IMR-90 (cell line): Measurements from ENCODE around the gene CPXM2. TPM values are rescaled to one million over a fixed set of nuclear protein-coding genes. Genes with fewer than 3 reads are reported as not detected.

Source experiments
- ATAC-seq: fragments of 200-7000 bp; cut with Tn5 transposase; 2 replicates; pipeline ENCODE4 v1.9.1; 2020; ENCODE audit warnings: low read depth, mild to moderate bottlenecking, moderate library complexity
- BruUV-seq: library from RNA; stranded (reverse); fragments of 400-500 nt; replicated peaks from 2 replicates; lab custom pipeline; 2021; lab: Mats Ljungman, UMichigan
- CTCF ChIA-PET: fragments of 300-600 bp; formaldehyde crosslinking; extraction: SDS; loops from one replicate; lab custom pipeline; 2021; ENCODE audit warnings: antibody characterized with exemption; lab: Yijun Ruan, JAX
- POLR2A ChIA-PET: fragments of 300-600 bp; sonication (Branson Sonifier 250); formaldehyde crosslinking; loops from one replicate; lab custom pipeline; 2022; ENCODE audit warnings: antibody characterized with exemption; ENCODE audit not compliant: unreplicated experiment; lab: Charles Lee
- DNase-seq: peaks from one replicate; pipeline ENCODE4 v3.0.0; 2013
- H2AFZ ChIP-seq: replicated peaks from 2 replicates; pipeline ENCODE3; 2013; ENCODE audit warnings: low read length, mild to moderate bottlenecking; ENCODE audit not compliant: poor library complexity
- H2AK5ac ChIP-seq: 2 replicates; pipeline ENCODE4 v1.6.1; 2013; ENCODE audit warnings: low read depth, low read length, inconsistent platforms
- H2AK9ac ChIP-seq: replicated peaks from 2 replicates; pipeline ENCODE3; 2013; ENCODE audit warnings: mild to moderate bottlenecking, low read depth, low read length, moderate library complexity; ENCODE audit not compliant: poor library complexity
- H2BK120ac ChIP-seq: 2 replicates; pipeline ENCODE4 v1.6.1; 2013; ENCODE audit warnings: low read depth, low read length, inconsistent platforms
- H2BK15ac ChIP-seq: 3 replicates; pipeline ENCODE4 v1.6.1; 2013; ENCODE audit warnings: low read depth, low read length, inconsistent platforms
- H2BK20ac ChIP-seq: 2 replicates; pipeline ENCODE4 v1.6.1; 2013; ENCODE audit warnings: low read depth, mild to moderate bottlenecking, inconsistent platforms, low read length, moderate library complexity
- H2BK5ac ChIP-seq: 2 replicates; pipeline ENCODE4 v1.6.1; 2013; ENCODE audit warnings: mild to moderate bottlenecking, low read depth, low read length, inconsistent platforms; ENCODE audit not compliant: poor library complexity, severe bottlenecking
- H3K14ac ChIP-seq: replicated peaks from 2 replicates; pipeline ENCODE4 v1.6.1; 2013; ENCODE audit warnings: low read depth, low read length, inconsistent platforms
- H3K18ac ChIP-seq: 2 replicates; pipeline ENCODE4 v1.6.1; 2013; ENCODE audit warnings: low read depth, low read length, control low read depth
- H3K23ac ChIP-seq: 2 replicates; pipeline ENCODE4 v1.6.1; 2013; ENCODE audit warnings: low read depth, low read length, inconsistent platforms
- H3K27ac ChIP-seq: 2 replicates; pipeline ENCODE4 v1.5.1; 2013; ENCODE audit warnings: mild to moderate bottlenecking, control low read depth, low read length; ENCODE audit not compliant: insufficient read depth
- H3K27me3 ChIP-seq: 2 replicates; pipeline ENCODE4 v1.6.1; 2013; ENCODE audit warnings: low read length; ENCODE audit not compliant: control insufficient read depth, insufficient read depth
- H3K36me3 ChIP-seq: 2 replicates; pipeline ENCODE4 v1.6.1; 2013; ENCODE audit warnings: low read length, mixed read lengths; ENCODE audit not compliant: control insufficient read depth, insufficient read depth
- H3K4ac ChIP-seq: 2 replicates; pipeline ENCODE4 v1.6.1; 2013; ENCODE audit warnings: low read depth, low read length, inconsistent platforms
- H3K4me1 ChIP-seq: 2 replicates; pipeline ENCODE4 v1.6.1; 2013; ENCODE audit warnings: low read length, mixed read lengths; ENCODE audit not compliant: control insufficient read depth, insufficient read depth
- H3K4me2 ChIP-seq: 2 replicates; pipeline ENCODE4 v1.6.1; 2013; ENCODE audit warnings: low read depth, mild to moderate bottlenecking, control low read depth, low read length, moderate library complexity
- H3K4me3 ChIP-seq: 2 replicates; pipeline ENCODE4 v1.5.1; 2013; ENCODE audit warnings: low read depth, mild to moderate bottlenecking, control low read depth, low read length, moderate library complexity; ENCODE audit not compliant: insufficient read depth
- H3K56ac ChIP-seq: 2 replicates; pipeline ENCODE4 v1.6.1; 2013; ENCODE audit warnings: low read length, inconsistent platforms; ENCODE audit not compliant: insufficient read depth; ENCODE audit errors: extremely low read depth
- H3K79me1 ChIP-seq, 2 experiments: 2 replicates each; pipeline ENCODE4 v1.6.1; 2013; ENCODE audit warnings: low read length in 2 of 2, inconsistent platforms in 1 of 2, low read depth in 1 of 2
- H3K9ac ChIP-seq: 2 replicates; pipeline ENCODE4 v1.6.1; 2013; ENCODE audit warnings: low read depth, low read length, control low read depth
- H3K9me1 ChIP-seq: 2 replicates; pipeline ENCODE4 v1.6.1; 2013; ENCODE audit warnings: low read length, inconsistent platforms; ENCODE audit not compliant: insufficient read depth
- H3K9me3 ChIP-seq: 2 replicates; pipeline ENCODE4 v1.6.1; 2013; ENCODE audit warnings: low read length; ENCODE audit not compliant: control insufficient read depth, insufficient read depth
- H4K20me1 ChIP-seq: 2 replicates; pipeline ENCODE4 v1.6.1; 2013; ENCODE audit warnings: low read length, inconsistent platforms; ENCODE audit not compliant: insufficient read depth
- H4K5ac ChIP-seq: 2 replicates; pipeline ENCODE4 v1.6.1; 2013; ENCODE audit warnings: mild to moderate bottlenecking, low read depth, low read length, control low read depth
- H4K8ac ChIP-seq, 2 experiments: 2 replicates each; pipeline ENCODE4 v1.6.1; 2013; ENCODE audit warnings: low read depth in 2 of 2, low read length in 2 of 2, control low read depth in 1 of 2, inconsistent platforms in 1 of 2
- H4K91ac ChIP-seq: 2 replicates; pipeline ENCODE4 v1.6.1; 2013; ENCODE audit warnings: low read depth, low read length, inconsistent platforms; ENCODE audit not compliant: insufficient read depth
- ELK1 ChIP-seq: fragments of 150-350 bp; IDR thresholded peaks from 2 replicates; pipeline ENCODE4 v1.6.1; 2016; ENCODE audit warnings: low read depth, mild to moderate bottlenecking, low read length, moderate library complexity, borderline replicate concordance
- RCOR1 ChIP-seq: IDR thresholded peaks from 2 replicates; pipeline ENCODE4 v1.6.1; 2012; ENCODE audit warnings: mild to moderate bottlenecking, low read length, improper control_type of control experiment; ENCODE audit not compliant: insufficient replicate concordance
- WGBS, 2 experiments: methylation state at CpG; one replicate each; pipeline versions ENCODE4 v1.1.5 to v1.1.7; 2013; ENCODE audit warnings: missing lambda C conversion rate in 2 of 2; ENCODE audit not compliant: insufficient read length in 1 of 2; ENCODE audit errors: extremely low coverage in 2 of 2; 5-methylcytosine and 5-hydroxymethylcytosine counted together
- dilution Hi-C: fragments of 300-500 bp; cut with HindIII; formaldehyde crosslinking; loops from one replicate; pipeline ENCODE4 v1.14.3; 2018; ENCODE audit warnings: low sequenced_read_pairs; ENCODE audit not compliant: unreplicated experiment
- in situ Hi-C: fragments of 300-500 bp; cut with MboI; formaldehyde crosslinking; loops from 3 replicates; pipeline ENCODE4 v1.14.3; 2019; ENCODE audit warnings: low sequenced_read_pairs, inconsistent platforms, mixed read lengths
- intact Hi-C: fragments of 100-400 bp; cut with micrococcal nuclease; formaldehyde crosslinking; loops from 2 replicates; pipeline ENCODE4 v1.10.0; 2022
- polyA plus RNA-seq, 3 experiments: library from polyadenylated mRNA; depleted of rRNA; stranded (reverse); fragments of >200 nt; gene quantifications; 2 replicates each; pipeline ENCODE4 v1.2.3, GENCODE V29; 2012; ENCODE audit warnings: low replicate concordance in 1 of 3
- total RNA-seq: library from RNA; depleted of rRNA; stranded (reverse); fragments of >200 nt; gene quantifications from 2 replicates; pipeline ENCODE4 v1.2.3, GENCODE V29; 2012

Gene CPXM2
- total and polyA plus RNA-seq, 2 of the 4 experiments (the other 2 are of a cell fraction): not detected

GRCh38 chr10:123884907-123885381 lies 6.7 kb downstream of the CPXM2 start:
- no peaks in the 10 kb centered on the region for H3K27me3 ChIP-seq
- no peak overlapping the region for H4K8ac ChIP-seq
- TF ChIP-seq ELK1 (no peak), RCOR1 (no peak)
- H3K4me3 ChIP-seq: no peak overlapping the region
- no peak overlapping the region for H2BK15ac ChIP-seq
- BruUV-seq: no TSS peak
- DNase-seq (no peak), ATAC-seq (no peak)
- peaks cover 31% of the 10 kb centered on the region for H3K9me3 ChIP-seq
- H3K9me1 ChIP-seq: no peaks in the 10 kb centered on the region
- ChIA-PET POLR2A (no interaction called here), CTCF (no interaction called here)
- no peak overlapping the region for H2BK120ac ChIP-seq
- H3K4me1 ChIP-seq: no peaks in the 10 kb centered on the region
- no peak overlapping the region for H3K9ac ChIP-seq
- WGBS, 2 experiments: no CpG with 5 or more reads among the region's 5 CpGs
- no peak overlapping the region for H3K4ac ChIP-seq
- H2AFZ ChIP-seq: no peak overlapping the region
- H3K18ac ChIP-seq: no peak overlapping the region
- no peak overlapping the region for H3K56ac ChIP-seq
- in situ Hi-C loops: no loop called here
- no peak overlapping the region for H2AK5ac ChIP-seq
- no peaks in the 10 kb centered on the region for H3K36me3 ChIP-seq
- dilution Hi-C loops: no loop called here
- no peak overlapping the region for H2BK5ac ChIP-seq
- H3K79me1 ChIP-seq: no peaks in the 10 kb centered on the region
- no peak overlapping the region for H2AK9ac ChIP-seq
- intact Hi-C loops: no loop called here
- H3K14ac ChIP-seq: no peak overlapping the region
- no peak overlapping the region for H2BK20ac ChIP-seq
- H3K27ac ChIP-seq: no peak overlapping the region
- H4K91ac ChIP-seq: no peak overlapping the region
- H3K23ac ChIP-seq: no peak overlapping the region
- no peaks in the 10 kb centered on the region for H4K20me1 ChIP-seq
- no peak overlapping the region for H4K5ac ChIP-seq
- no peak overlapping the region for H3K4me2 ChIP-seq
